GM12878 (cell line): ENCODE measurements around the gene DPY19L1. TPM values are rescaled to one million over a fixed set of nuclear protein-coding genes. Genes with fewer than 3 reads are reported as not detected.

Experiments
- BMI1 ChIP-seq: fragments of 450-650 bp; IDR thresholded peaks from 2 replicates; pipeline ENCODE4 v1.6.1; 2016; ENCODE audit warnings: mild to moderate bottlenecking, moderate library complexity, borderline replicate concordance
- CHD1 ChIP-seq: IDR thresholded peaks from 2 replicates; pipeline ENCODE4 v1.6.1; 2012; ENCODE audit warnings: low read depth, low read length, improper control_type of control experiment
- KDM1A ChIP-seq: fragments of 200-600 bp; sonication (generic); IDR thresholded peaks from 2 replicates; pipeline ENCODE4 v1.6.1; 2016; ENCODE audit warnings: borderline replicate concordance
- MXI1 ChIP-seq: fragments of 150-350 bp; IDR thresholded peaks from 2 replicates; pipeline ENCODE4 v1.6.1; 2011; ENCODE audit warnings: low read depth, mild to moderate bottlenecking, inconsistent platforms, low read length, improper control_type of control experiment
- NFYA ChIP-seq: IDR thresholded peaks from 2 replicates; pipeline ENCODE4 v1.6.1; 2011; ENCODE audit warnings: low read depth, mild to moderate bottlenecking, low read length, improper control_type of control experiment, borderline replicate concordance
- NR2C1 ChIP-seq: fragments of 450-650 bp; IDR thresholded peaks from 2 replicates; pipeline ENCODE4 v1.6.1; 2017; ENCODE audit warnings: antibody characterized with exemption, mild to moderate bottlenecking, moderate library complexity
- POLR2AphosphoS2 ChIP-seq: IDR thresholded peaks from 2 replicates; pipeline ENCODE4 v1.6.1; 2011; ENCODE audit warnings: low read depth, mild to moderate bottlenecking, low read length, improper control_type of control experiment, moderate library complexity
- RB1 ChIP-seq: fragments of 450-650 bp; formaldehyde crosslinking; IDR thresholded peaks from 2 replicates; pipeline ENCODE4 v1.6.1; 2017; ENCODE audit warnings: mild to moderate bottlenecking, borderline replicate concordance
- RCOR1 ChIP-seq: conservative IDR thresholded peaks from 2 replicates; pipeline ENCODE4 v1.6.1; 2012; ENCODE audit warnings: low read depth, low read length, improper control_type of control experiment
- SMAD5 ChIP-seq: IDR thresholded peaks from 2 replicates; pipeline ENCODE4 v1.6.1; 2016; ENCODE audit warnings: antibody characterized with exemption, low read depth
- SUPT20H ChIP-seq: IDR thresholded peaks from 2 replicates; pipeline ENCODE4 v1.6.1; 2011; ENCODE audit warnings: low read depth, mild to moderate bottlenecking, low read length, moderate library complexity, borderline replicate concordance; ENCODE audit not compliant: control insufficient read depth
- SUZ12 ChIP-seq: fragments of 200-600 bp; sonication (generic); IDR thresholded peaks from one replicate; pipeline ENCODE4 v1.6.1; 2018; ENCODE audit warnings: antibody characterized with exemption, mild to moderate bottlenecking; ENCODE audit not compliant: unreplicated experiment
- TCF7 ChIP-seq: IDR thresholded peaks from 2 replicates; pipeline ENCODE4 v1.6.1; 2014; ENCODE audit warnings: antibody characterized with exemption, borderline replicate concordance
- WRNIP1 ChIP-seq: IDR thresholded peaks from 2 replicates; pipeline ENCODE4 v1.6.1; 2011; ENCODE audit warnings: low read depth, low read length, improper control_type of control experiment, borderline replicate concordance
- YBX1 ChIP-seq: fragments of 450-650 bp; IDR thresholded peaks from 2 replicates; pipeline ENCODE4 v1.6.1; 2016; ENCODE audit warnings: antibody characterized with exemption
- ZNF622 ChIP-seq: fragments of 450-650 bp; IDR thresholded peaks from 2 replicates; pipeline ENCODE4 v1.6.1; 2017; ENCODE audit warnings: mild to moderate bottlenecking, inconsistent platforms
- ZSCAN29 ChIP-seq: fragments of 450-650 bp; IDR thresholded peaks from 2 replicates; pipeline ENCODE4 v1.6.1; 2017; ENCODE audit warnings: mild to moderate bottlenecking, moderate library complexity
- polyA plus RNA-seq, 11 experiments: library from polyadenylated mRNA; depleted of rRNA in 4 of 11; unstranded in 6 of 11; stranded (reverse) in 5 of 11; fragments of >200 nt; fragmentation: Nextera tagmentation in 4 of 11; fragmentation: Illumina TruSeq in 1 of 11; extraction: Ambion mirVana in 4 of 11; extraction: Trizol in 1 of 11; gene quantifications; 1 replicate in 1 of 11; 2 replicates in 10 of 11; pipeline versions ENCODE4 v1.2.1 to v1.2.3, GENCODE V29; 2011 to 2016; ENCODE audit warnings: inconsistent platforms in 2 of 11, missing spikeins in 2 of 11, low read depth in 1 of 11
- total RNA-seq, 4 experiments: library from RNA; depleted of rRNA in 3 of 4; stranded (reverse); fragments of >200 nt in 3 of 4; fragmentation: Illumina TruSeq in 1 of 4; extraction: Trizol in 1 of 4; gene quantifications; 2 replicates each; pipeline versions ENCODE4 v1.2.1 to v1.2.3, GENCODE V29; 2013 to 2021
- TF ChIP-seq, protein P1 (sequence below), 3 experiments: IDR thresholded peaks in 2 of 3; conservative IDR thresholded peaks in 1 of 3; 2 replicates each; pipeline ENCODE4 v1.5.1; 2011; ENCODE audit warnings: low read depth in 3 of 3, low read length in 3 of 3, mild to moderate bottlenecking in 3 of 3, control low read depth in 2 of 3, moderate library complexity in 2 of 3, inconsistent platforms in 1 of 3, mixed read lengths in 1 of 3; ENCODE audit not compliant: control insufficient read depth in 2 of 3, insufficient read depth in 1 of 3; ENCODE audit errors: extremely low read depth in 1 of 3
- TF ChIP-seq, protein P2 (sequence below): IDR thresholded peaks from 2 replicates; pipeline ENCODE4 v1.6.1; 2012; ENCODE audit warnings: low read depth, low read length, improper control_type of control experiment
- TF ChIP-seq, protein P3 (sequence below): IDR thresholded peaks from 2 replicates; pipeline ENCODE4 v1.6.1; 2011; ENCODE audit warnings: low read depth, mild to moderate bottlenecking, low read length, moderate library complexity, borderline replicate concordance; ENCODE audit errors: extremely low read depth
- TF ChIP-seq, protein P4 (sequence below): fragments of 450-650 bp; IDR thresholded peaks from 2 replicates; pipeline ENCODE4 v1.6.1; 2018; ENCODE audit warnings: mild to moderate bottlenecking, low read depth, moderate library complexity; ENCODE audit not compliant: partially characterized antibody
- TF ChIP-seq, protein P5 (sequence below): fragments of 450-650 bp; conservative IDR thresholded peaks from 2 replicates; pipeline ENCODE4 v1.6.1; 2017; ENCODE audit warnings: mild to moderate bottlenecking, moderate library complexity

Gene DPY19L1
- total and polyA plus RNA-seq, 10 of the 15 experiments (the other 5 are each of a cell fraction or from before 2014, with no cell fraction given) = 0.47 to 35.4 (median 3.8) TPM

DNA sequence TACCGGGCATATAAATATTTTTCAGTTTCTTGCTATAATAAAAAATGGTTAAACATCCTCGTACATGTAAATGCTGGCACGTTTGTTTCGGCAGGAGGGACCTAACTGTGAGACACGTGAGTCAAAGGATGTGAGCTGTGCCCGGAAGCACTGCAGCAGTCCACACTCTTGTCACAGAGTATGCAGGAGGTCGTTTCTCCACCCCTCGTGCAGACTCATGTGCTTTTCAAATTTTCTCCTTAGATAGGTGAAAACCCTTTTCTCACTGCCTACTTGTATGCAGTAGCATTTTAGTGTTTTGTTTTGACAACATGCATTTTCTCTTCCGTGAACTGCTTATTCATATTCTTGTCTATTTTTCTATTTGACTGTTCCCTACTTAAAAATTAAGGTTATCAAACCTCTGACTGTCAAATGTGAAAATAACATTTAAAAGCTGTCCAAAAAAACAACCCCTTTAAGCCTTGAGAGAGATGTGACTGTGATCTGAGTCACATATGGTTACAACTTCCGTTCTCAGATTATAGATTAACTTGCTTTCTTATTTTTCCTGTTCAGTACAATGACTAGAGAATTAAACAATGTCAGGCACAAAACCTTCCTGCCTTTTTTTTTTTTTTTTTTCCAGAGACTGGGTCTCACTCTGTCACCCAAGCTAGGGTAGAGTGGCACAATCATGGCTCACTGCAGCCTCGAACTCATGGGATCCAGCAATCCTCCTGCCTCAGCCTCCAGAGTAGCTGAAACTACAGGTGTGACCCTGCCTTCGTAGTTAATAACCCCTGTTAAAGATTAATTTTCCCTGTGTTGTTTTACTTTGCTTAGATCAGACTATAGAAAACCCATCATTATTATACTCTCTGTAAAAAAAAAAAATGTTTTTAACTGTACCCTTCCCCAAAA is 45.1 kb downstream of the DPY19L1 start (continued):
- TF ChIP-seq, protein P1, sequence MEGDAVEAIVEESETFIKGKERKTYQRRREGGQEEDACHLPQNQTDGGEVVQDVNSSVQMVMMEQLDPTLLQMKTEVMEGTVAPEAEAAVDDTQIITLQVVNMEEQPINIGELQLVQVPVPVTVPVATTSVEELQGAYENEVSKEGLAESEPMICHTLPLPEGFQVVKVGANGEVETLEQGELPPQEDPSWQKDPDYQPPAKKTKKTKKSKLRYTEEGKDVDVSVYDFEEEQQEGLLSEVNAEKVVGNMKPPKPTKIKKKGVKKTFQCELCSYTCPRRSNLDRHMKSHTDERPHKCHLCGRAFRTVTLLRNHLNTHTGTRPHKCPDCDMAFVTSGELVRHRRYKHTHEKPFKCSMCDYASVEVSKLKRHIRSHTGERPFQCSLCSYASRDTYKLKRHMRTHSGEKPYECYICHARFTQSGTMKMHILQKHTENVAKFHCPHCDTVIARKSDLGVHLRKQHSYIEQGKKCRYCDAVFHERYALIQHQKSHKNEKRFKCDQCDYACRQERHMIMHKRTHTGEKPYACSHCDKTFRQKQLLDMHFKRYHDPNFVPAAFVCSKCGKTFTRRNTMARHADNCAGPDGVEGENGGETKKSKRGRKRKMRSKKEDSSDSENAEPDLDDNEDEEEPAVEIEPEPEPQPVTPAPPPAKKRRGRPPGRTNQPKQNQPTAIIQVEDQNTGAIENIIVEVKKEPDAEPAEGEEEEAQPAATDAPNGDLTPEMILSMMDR (IDR thresholded peaks at IDR 0.05 in 2 of 3, conservative IDR thresholded peaks at IDR 0.05 in 1 of 3; ENCODE audit: control insufficient read depth in 2 of 3, extremely low read depth in 1 of 3, insufficient read depth in 1 of 3, low read depth in 3 of 3, low read length in 3 of 3) = no peak
- TF ChIP-seq, protein P2, sequence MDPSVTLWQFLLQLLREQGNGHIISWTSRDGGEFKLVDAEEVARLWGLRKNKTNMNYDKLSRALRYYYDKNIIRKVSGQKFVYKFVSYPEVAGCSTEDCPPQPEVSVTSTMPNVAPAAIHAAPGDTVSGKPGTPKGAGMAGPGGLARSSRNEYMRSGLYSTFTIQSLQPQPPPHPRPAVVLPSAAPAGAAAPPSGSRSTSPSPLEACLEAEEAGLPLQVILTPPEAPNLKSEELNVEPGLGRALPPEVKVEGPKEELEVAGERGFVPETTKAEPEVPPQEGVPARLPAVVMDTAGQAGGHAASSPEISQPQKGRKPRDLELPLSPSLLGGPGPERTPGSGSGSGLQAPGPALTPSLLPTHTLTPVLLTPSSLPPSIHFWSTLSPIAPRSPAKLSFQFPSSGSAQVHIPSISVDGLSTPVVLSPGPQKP = peak; percentile 97
- no peak for TF ChIP-seq SUZ12
- TF ChIP-seq NR2C1 = no peak
- TF ChIP-seq YBX1 = no peak
- TF ChIP-seq ZSCAN29 = no peak
- no peak for TF ChIP-seq SUPT20H
- TF ChIP-seq NFYA = no peak
- TF ChIP-seq KDM1A = no peak
- TF ChIP-seq TCF7 = no peak
- no peak for TF ChIP-seq ZNF622
- TF ChIP-seq RB1 = no peak
- no peak for TF ChIP-seq RCOR1
- no peak for TF ChIP-seq CHD1
- TF ChIP-seq, protein P3, sequence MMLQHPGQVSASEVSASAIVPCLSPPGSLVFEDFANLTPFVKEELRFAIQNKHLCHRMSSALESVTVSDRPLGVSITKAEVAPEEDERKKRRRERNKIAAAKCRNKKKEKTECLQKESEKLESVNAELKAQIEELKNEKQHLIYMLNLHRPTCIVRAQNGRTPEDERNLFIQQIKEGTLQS = no peak
- no peak for TF ChIP-seq WRNIP1
- TF ChIP-seq SMAD5 = no peak
- TF ChIP-seq POLR2AphosphoS2 = no peak
- TF ChIP-seq BMI1 = no peak
- TF ChIP-seq, protein P4, sequence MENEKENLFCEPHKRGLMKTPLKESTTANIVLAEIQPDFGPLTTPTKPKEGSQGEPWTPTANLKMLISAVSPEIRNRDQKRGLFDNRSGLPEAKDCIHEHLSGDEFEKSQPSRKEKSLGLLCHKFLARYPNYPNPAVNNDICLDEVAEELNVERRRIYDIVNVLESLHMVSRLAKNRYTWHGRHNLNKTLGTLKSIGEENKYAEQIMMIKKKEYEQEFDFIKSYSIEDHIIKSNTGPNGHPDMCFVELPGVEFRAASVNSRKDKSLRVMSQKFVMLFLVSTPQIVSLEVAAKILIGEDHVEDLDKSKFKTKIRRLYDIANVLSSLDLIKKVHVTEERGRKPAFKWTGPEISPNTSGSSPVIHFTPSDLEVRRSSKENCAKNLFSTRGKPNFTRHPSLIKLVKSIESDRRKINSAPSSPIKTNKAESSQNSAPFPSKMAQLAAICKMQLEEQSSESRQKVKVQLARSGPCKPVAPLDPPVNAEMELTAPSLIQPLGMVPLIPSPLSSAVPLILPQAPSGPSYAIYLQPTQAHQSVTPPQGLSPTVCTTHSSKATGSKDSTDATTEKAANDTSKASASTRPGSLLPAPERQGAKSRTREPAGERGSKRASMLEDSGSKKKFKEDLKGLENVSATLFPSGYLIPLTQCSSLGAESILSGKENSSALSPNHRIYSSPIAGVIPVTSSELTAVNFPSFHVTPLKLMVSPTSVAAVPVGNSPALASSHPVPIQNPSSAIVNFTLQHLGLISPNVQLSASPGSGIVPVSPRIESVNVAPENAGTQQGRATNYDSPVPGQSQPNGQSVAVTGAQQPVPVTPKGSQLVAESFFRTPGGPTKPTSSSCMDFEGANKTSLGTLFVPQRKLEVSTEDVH = no peak
- TF ChIP-seq MXI1 = no peak
- TF ChIP-seq, protein P5, sequence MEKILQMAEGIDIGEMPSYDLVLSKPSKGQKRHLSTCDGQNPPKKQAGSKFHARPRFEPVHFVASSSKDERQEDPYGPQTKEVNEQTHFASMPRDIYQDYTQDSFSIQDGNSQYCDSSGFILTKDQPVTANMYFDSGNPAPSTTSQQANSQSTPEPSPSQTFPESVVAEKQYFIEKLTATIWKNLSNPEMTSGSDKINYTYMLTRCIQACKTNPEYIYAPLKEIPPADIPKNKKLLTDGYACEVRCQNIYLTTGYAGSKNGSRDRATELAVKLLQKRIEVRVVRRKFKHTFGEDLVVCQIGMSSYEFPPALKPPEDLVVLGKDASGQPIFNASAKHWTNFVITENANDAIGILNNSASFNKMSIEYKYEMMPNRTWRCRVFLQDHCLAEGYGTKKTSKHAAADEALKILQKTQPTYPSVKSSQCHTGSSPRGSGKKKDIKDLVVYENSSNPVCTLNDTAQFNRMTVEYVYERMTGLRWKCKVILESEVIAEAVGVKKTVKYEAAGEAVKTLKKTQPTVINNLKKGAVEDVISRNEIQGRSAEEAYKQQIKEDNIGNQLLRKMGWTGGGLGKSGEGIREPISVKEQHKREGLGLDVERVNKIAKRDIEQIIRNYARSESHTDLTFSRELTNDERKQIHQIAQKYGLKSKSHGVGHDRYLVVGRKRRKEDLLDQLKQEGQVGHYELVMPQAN = no peak
